NCI-H2196 (cell line): ENCODE data around the gene FAM184A.

Experiments used
- DNase-seq: peaks from one replicate; lab custom pipeline; 2025; ENCODE audit not compliant: unreplicated experiment; lab: John Stamatoyannopoulos, UW

FAM184A gene

DNA sequence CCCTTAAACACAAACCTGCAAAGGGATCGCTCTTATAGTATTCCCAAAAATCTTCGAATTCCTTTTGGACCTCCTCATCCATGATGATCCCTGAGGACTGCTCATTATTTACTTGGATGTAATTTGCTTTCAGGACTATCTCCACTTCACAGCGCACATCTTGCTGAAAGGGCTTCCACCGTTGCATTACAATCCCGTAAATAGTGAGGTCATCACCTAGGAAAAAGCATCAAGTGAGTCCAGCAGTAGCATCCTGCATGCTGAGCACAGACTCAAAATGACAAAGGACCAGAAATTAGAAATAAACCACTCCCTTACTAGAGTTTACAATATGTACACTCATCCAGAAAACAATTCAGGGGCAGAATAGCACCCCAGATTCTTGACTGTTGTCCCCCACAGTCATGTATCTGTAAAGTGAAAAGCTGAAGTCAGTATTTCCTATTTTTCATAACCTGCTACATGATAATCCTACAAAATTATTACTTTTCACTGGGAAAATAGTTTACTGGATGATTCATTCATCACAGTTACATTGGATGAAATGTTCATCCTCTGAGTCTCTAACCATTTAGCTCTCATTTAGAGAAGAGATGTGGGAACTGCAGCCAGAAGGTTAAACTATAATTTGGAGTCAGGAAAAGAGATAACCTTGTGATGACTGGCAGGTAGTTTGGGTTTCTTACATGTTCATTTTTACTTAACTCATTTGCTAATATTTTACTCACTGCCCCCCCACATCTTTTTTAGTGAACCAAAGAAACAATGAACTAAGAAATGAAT lies 160.7 kb downstream of the FAM184A start:
- DNase-seq: no peak

DNA sequence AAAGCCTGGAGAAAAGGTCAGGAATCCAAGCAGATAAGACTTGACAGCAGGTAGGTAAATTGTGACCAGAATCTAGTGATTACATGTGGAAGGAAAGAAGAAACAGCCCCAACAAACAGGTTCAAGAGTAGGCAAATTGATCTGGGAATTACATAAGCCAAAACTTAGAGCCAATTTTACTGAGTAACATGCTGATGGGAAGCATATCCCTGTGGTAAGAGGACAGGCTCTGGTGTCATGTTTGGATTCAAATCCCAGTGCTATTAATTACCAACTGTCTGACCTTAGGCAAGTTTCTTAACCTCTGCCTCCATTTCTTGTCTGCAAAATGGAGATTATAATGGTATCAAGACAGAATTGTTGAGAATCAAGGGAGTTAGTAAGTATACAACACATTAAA lies 163.9 kb downstream of the FAM184A start:
- no peak for DNase-seq

DNA sequence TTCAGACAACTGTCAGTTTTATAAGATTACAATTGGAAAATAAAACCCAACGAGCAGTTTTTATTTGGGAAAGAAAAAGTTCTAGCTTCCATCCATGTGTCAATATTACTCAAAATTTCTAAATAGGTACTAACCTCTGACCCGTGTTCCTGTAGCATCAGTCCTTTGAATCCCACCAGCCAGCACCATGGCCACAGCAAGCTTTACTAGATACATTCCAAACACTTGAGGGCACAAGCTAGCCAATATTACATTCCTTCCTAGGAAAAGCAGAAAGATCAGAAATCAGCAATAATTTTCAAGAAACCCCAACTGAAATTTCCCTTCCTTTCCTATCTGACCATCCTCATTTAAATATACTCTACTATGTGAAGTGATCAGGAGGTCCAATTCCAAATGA lies 165.3 kb downstream of the FAM184A start:
- DNase-seq: no peak

DNA sequence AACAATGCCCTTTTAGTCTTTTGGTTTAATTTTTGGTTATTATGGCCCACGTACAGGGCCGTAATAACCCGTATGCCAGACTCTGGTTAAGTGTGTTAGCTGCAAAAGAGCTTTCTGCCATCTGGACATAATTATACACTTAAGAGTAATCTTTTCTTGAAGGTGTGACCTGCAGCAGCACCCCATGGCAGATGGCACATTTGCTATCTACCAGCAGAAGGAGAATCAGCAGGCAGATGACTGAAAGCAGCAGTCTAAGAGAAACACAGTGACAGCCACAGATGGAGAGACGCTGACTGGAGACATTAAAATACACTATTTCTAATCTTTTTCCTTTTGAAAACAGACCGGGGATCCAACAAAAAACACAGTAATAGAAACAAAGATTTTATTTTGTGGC lies 165.8 kb downstream of the FAM184A start:
- DNase-seq: no peak
